K562 treated with DMSO at 1 percent for 24 hours (cell line): Measurements from ENCODE around the gene TEF. TPM values are rescaled to one million over a fixed set of nuclear protein-coding genes. Genes with fewer than 3 reads are reported as not detected.

Experiments
- total RNA-seq: library from RNA; unstranded; fragments of 300-600 nt; gene quantifications from 2 replicates; pipeline ENCODE4 v1.2.3, GENCODE V29; 2022; ENCODE audit warnings: low read depth; ENCODE audit not compliant: insufficient read depth

Gene TEF, protein sequence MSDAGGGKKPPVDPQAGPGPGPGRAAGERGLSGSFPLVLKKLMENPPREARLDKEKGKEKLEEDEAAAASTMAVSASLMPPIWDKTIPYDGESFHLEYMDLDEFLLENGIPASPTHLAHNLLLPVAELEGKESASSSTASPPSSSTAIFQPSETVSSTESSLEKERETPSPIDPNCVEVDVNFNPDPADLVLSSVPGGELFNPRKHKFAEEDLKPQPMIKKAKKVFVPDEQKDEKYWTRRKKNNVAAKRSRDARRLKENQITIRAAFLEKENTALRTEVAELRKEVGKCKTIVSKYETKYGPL
- 0.74 and 1.2 TPM in 2 replicates for total RNA-seq

DNA sequence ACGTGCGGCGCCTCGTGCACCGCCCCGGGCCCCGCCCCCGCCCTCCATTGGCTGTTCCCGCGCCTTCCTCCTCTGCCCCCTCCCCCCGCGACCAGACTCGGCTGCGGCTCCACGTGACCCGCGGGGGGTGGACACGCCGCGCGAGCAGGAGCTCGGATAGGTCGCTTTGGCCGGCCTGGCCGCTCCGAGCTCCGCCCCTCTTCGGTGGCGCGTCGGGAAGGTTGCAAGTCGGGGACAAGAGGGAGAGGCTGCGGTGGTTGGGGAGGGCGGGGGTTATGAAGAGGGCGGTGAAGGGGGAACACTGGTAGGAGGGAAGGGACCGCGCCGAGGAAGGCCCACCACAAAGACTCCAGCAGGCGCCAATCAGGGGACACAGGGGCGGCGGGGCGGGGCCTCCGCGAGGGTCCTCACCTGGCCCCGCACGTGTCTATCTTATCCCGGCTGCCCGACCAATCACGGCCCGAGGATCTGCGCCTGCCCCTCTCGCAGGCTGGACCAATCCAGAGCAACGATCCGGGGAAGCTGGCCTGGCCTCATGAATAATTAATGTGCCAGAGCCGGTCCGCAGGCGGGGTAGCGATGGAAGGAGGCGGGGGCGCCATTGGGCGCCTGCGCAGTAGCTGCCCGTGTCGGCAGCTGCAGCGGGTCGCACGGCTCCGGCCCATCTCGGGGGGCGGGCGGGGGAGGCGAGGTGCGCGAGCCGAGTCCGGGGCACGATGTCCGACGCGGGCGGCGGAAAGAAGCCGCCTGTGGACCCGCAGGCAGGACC, at the start of gene TEF:
Gene TEF (plus strand): TSS at position 614 of the 769 bp plus-strand sequence. CDS start 103 bp downstream, at position 717.

GRCh38 chr22:41446639-41447434, 65.1 kb downstream of the TEF start, which contains the start of gene TOB2:
TSS of gene TOB2 (minus strand) at chr22:41446801. CDS start at chr22:41437345, 9,456 bp downstream.

Other genes with a start within 250 kb of the TEF start
- gene L3MBTL2, start 176.6 kb upstream of the TEF start, total RNA-seq = 14.6 and 16.2 TPM in 2 replicates
- not detected in 2 replicates for gene CHADL, start 141.0 kb upstream of the TEF start, total RNA-seq
- 149 TPM in 2 replicates for gene RANGAP1, start 95.8 kb upstream of the TEF start, total RNA-seq
- 37.5 and 37.6 TPM in 2 replicates for gene ZC3H7B, start 80.4 kb upstream of the TEF start, total RNA-seq
- gene TOB2, start 64.9 kb downstream of the TEF start, total RNA-seq = 18.8 and 19.0 TPM in 2 replicates
- 35.0 and 41.3 TPM in 2 replicates for gene PHF5A, start 86.8 kb downstream of the TEF start, total RNA-seq
- gene ACO2, start 87.2 kb downstream of the TEF start, total RNA-seq = 108 and 112 TPM in 2 replicates
- 19.3 and 21.7 TPM in 2 replicates for gene POLR3H, start 162.5 kb downstream of the TEF start, total RNA-seq
- not detected in 2 replicates for gene CSDC2, start 179.1 kb downstream of the TEF start, total RNA-seq
- gene PMM1, start 207.9 kb downstream of the TEF start, total RNA-seq = 57.9 and 58.8 TPM in 2 replicates
- 17.4 and 18.9 TPM in 2 replicates for gene DESI1, start 239.1 kb downstream of the TEF start, total RNA-seq
- gene XRCC6, start 239.4 kb downstream of the TEF start, total RNA-seq = 245 and 259 TPM in 2 replicates